ENCODE measurements around the gene OTUB1.
"Not testable (repeated sequence)": the region's sequence is repeated elsewhere in the genome, so short reads cannot be mapped to it uniquely, and the experiment has no call there.

The OTUB1 gene

DNA sequence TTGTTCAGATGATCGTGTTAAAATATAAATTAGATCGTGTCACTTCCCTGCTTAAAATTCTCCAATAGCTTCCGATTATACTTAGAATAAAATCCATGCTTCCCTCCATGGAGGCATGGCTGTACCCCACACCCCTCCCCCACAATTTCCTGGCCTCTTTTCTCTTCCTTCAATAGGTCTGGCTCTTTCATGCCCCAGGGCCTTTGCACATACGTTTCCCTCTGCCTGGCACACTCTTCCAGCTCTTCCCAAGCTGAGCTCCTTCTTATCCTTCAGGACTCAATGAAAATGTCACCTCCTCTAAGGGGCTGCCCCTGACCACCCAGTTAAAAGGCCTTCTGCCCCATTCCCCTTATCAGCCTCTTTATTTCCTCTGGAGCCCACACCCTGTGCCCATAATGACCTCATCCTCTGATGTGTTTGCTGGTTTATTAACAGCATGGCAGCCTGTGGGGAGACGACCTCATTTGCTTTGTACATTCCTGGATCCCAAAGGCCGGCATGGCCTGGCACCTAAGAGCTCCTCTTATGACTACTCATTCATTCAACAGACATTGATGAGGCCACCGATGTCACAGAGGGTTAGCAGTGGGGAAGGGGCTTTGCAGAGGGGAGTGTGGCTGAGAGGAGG lies 40.5 kb downstream of the OTUB1 start:
- no peak for DNase-seq

- DNase-seq = peak; percentile 81
Observed at GRCh38 chr11:64027651-64028397, 41.6 kb downstream of the OTUB1 start.

DNA sequence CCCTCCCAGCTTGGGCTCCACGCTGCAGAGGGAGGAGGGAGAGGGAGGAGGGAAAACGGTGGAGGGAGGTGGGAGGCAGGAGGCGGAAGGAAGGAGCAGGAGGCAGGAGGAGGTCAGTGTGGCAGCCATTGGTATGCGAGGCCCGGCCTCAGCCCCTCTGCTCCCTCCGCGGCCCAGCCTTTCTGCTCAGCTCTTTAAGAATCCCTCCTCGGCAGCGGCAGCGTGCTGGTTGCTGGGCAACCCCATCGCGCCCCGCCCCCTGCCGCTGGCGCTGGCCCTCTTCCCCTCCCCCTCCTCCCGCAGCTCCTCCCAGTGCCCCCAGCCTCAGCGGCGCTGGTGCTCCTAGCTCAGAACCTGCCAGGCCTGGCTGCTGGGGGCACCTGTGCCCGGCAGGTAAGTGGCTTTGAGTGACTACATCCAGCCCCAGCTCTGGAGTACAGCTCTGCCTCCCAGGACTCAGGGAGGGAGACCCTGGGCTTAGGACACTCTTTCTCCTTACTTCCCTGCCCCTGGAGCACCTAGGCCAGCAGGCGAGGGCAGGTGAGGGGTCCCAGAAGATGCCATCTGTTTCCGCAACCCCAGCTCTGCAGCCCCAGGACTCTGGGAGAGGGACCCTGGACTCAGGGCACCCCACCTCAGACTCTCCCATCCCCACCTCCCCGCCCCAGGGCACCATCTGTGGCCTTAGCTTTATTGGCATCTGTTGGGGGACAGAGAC lies 42.3 kb downstream of the OTUB1 start:
- DNase-seq = no peak

- no peak for DNase-seq
Observed at GRCh38 chr11:64029773-64030172, 43.5 kb downstream of the OTUB1 start.

DNA sequence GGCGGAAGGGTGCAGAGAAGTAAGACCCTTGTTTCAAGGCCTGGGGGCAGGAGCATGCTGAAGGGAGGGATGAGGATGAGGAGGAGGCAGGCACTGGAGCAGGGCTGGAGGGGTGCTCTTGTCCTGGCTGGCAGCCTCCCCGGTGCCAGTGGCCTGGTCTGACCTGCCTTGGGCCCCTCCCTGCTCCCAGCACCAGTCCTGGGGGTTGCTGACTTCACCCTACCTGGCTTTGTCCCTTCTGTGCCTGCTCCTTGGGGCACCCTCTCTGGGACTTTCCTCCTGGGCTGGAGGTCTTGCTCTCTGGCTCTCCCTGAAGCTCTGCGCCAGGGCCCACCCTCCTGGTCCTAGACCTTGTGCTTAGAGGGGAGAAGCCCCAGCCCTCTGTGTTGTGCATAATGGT lies 44.8 kb downstream of the OTUB1 start:
- no peak for DNase-seq

GRCh38 chr11:64032050-64032449 lies 45.8 kb downstream of the OTUB1 start:
- DNase-seq = no peak

- no peak for DNase-seq
Observed at GRCh38 chr11:64034411-64034811, 48.2 kb downstream of the OTUB1 start.

DNA sequence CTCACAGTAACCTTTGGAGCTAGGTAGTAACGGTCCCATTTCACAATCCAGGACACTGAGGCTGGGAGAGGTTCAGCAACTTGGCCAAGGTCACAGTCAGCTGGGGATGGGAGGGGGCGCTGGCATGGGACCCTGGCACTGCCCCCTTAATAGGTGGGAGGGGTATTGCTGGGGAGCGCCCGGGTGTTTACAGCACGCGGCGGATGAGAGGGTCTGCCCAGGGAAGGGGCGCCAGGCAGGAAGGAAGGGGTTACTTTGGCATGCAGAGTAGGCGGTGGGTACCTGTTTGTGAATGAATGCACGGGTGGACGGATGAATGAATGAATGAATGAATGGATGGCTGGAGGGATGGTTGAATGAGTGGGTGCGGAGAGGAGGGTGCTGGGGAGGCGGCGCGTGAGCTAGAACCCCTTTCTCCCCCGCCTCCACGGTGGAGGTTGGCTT lies 48.9 kb downstream of the OTUB1 start:
- DNase-seq = no peak

DNA sequence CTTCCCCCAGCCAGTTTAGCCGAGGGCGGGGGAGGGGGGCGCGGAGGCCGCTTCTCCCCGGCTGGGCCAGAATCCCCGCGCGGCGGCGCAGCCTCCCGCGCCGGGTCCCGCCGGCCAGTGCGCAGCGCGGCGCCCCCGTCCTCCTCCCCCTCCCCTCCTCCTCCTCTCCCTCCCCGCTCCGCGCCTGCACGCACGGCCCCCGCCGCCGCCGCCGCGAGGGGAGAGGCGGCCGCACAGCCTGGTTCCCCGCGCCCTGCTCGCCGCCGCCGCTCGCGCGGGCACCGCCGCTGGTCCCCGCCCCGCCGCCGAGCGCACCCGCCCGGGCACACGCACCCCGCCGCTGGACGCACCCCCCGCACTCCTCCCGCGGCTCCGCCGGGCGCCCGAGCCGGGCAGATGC lies 49.3 kb downstream of the OTUB1 start, which contains the start of gene FLRT1:
TSS of gene FLRT1 (plus strand) at position 356 of the 400 bp plus-strand sequence. CDS start 80,337 bp downstream, outside the sequence.
- DNase-seq = no peak

DNA sequence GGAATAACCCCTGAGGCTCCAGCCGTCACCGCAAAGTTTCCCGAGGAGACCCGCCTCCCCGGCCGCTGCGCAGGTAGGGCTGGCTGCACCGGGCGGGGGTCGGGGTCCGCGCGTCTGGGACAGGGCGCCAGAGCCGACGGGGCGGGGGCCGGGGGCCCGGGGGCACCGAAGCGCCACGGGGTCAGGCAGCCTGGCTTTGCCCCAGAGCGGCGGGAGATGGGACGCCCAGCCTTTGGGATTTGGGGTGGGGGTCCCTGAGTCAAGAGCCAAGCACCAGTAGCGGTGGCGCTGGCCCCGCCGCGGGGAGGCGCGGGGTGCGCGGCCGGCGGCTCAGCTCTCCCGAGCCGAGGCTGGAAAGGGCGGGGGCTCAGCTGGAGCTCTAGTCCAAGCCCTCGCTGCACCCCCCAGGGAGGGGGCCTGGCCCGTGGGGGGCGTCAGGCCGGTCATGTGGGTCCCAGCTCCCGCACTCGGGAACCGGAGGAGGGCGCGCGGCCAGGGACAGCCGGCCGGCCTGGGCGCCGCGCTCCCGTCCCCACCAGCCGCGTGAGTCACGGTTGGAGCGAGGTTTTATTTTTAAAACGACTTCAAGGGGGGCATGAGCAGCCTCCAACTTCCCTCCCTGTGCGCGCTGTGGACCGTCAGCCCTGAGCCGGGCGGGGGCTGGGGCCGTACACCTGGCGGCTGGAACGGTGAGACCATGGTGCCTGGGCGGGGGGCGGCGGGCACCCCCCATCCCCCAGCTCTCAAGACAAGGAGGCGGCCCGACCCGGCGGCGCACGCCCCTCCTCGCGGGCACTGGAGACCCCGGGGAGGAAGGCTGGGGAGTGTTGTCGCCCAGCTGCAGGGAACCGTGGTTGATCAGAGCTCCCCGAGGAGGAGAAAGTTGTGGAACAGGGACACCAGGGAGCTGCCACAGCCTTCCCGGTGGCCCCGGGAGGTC lies 50.1 kb downstream of the OTUB1 start:
- DNase-seq = peak; percentile 24

- DNase-seq = no peak
Observed at GRCh38 chr11:64037027-64037634, 50.9 kb downstream of the OTUB1 start.

DNA sequence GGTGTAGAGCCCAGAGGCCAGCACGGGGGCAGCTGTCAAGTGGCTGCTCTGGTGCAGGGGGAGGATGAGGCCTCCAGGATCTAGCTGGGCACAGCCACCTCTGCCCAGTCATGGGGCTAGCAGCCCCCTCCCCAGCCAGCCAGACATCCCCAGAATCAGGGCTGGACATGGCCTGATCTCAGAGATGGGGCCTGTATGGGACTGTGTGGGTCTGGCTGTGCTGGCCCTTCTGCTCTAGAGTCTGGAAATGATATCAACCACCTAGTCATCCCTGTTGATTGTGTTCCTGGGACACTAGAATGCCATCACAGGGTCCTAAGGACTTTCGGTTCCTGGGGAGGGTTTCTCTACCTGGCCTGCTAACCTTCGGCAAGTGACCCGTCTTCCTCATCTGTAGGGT lies 52.3 kb downstream of the OTUB1 start:
- no peak for DNase-seq

- no peak for DNase-seq
Observed at GRCh38 chr11:64039012-64039665, 52.9 kb downstream of the OTUB1 start.

DNA sequence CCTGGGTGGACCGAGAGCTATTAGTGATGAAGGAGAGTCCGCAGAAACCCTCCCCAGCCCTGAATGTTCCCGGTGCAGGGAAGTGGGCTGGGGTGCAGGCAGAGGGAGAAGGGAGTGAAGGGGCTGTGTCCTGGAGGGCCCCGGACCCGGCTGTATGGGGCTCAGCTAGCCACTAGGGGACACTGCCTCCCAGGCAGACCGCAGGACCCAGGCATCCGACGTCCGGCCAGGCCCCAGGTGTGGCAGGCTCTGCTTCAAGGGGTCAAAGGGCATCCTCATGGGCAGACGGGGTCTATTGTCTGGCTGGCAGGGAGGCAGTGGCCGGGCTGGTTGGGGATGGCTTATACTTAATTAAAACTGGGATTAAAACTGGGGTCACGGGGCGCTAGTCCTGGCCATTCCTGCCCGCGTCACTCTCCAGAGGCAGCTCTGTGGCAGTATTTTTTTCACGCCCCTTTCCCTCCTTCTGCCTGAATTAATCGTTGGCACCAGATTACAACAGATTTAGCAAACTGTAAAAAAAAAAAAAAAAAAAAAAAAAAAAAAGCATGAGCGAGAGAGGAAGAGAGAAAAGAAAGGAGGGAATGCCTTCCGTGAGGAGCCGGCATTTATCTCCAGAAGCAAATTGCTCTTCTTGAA lies 54.6 kb downstream of the OTUB1 start:
- no peak for DNase-seq

GRCh38 chr11:64041846-64042245 lies 55.6 kb downstream of the OTUB1 start:
- no peak for DNase-seq

- no peak for DNase-seq
Observed at GRCh38 chr11:64042301-64042700, 56.1 kb downstream of the OTUB1 start.

DNA sequence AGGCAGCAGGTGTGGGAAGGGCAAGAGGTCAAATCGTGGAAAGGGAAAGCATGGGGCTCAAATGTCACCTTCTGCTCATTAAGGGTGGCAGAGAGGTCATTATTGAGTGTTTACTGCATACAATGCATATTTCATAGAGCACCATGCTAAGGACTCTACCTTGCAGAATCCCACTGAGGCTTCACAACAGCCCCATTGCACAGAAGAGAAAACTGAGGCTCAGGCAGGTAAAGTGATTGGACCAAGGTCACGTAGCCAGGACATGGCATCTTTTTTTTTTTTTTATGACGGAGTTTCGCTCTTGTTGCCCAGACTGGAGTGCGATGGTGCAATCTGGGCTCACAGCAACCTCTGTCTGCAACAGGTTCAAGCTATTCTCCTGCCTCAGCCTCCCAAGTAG lies 57.3 kb downstream of the OTUB1 start:
- DNase-seq = no peak

GRCh38 chr11:64044730-64045393 lies 58.6 kb downstream of the OTUB1 start:
- peak; percentile 25 for DNase-seq

- DNase-seq = no peak
Observed at GRCh38 chr11:64045700-64046099, 59.5 kb downstream of the OTUB1 start.

- not testable (repeated sequence) for DNase-seq
Observed at GRCh38 chr11:64047373-64047772, 61.1 kb downstream of the OTUB1 start.
